Spleen (tissue), 7 donors: ENCODE results near the gene SEPTIN1.

Source experiments
- POLR2AphosphoS5 ChIP-seq, 3 donors: sonication (generic); formaldehyde crosslinking; IDR thresholded peaks; one replicate each; pipeline ENCODE4 v1.5.1; 2017; ENCODE audit warnings: antibody characterized with exemption in 3 of 3
- TF ChIP-seq, protein P1 (sequence below), 11 experiments: fragments of 200-600 bp in 7 of 11; fragments of 450-650 bp in 4 of 11; sonication (generic) in 4 of 11; IDR thresholded peaks in 8 of 11; conservative IDR thresholded peaks in 3 of 11; 1 replicate in 7 of 11; 2 replicates in 4 of 11; pipeline versions ENCODE4 v1.4.0 to v1.8.0; 2016 to 2021; ENCODE audit warnings: antibody characterized with exemption in 11 of 11, inconsistent platforms in 4 of 11, mild to moderate bottlenecking in 1 of 11
- donor health status: DM: no; HTN: no; CAD: no; lungs with moderate emphysema.
- donor health status: DM: no; HTN: no; CAD: no.
- donor health status: DM: no; HTN: no; CAD: no.

DNA sequence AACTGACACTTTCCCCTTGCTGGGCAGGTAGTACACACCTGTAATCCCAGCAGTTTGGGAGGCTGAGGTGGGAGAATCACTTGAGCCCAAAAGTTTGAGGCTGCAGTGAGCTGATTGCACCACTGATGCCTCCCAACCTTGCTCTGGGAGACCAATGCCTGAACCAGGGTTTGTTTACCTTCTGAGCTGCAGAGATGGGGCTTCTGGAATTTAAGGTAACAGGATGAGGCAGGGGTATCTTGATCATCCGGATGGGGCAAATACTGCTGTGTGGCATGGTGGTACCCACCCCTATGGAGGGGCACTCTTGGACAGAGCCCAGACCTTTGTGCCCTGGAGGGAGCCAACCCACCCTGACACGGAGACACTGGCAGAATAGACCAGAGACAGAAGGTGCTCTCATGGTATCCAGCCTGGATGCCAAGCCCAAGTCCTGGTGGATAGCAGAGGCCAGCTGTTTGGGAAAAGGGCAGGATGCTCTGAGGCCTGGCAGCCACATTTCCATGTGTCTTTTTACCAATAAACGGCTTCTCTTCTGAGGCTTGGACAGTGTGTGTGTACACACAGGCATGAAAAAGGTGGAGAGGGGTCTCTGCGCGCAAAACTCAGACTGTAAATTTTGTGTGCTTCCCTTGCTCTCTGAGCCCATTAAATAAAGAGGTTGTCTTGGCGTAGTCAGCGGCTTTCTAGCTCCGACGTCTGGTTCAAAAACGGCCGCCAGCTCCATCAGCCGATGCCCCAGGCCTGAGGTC is 17.2 kb upstream of the SEPTIN1 start:
- no peak for TF ChIP-seq POLR2AphosphoS5 (IDR thresholded peaks at IDR 0.05)
- TF ChIP-seq, protein P1, sequence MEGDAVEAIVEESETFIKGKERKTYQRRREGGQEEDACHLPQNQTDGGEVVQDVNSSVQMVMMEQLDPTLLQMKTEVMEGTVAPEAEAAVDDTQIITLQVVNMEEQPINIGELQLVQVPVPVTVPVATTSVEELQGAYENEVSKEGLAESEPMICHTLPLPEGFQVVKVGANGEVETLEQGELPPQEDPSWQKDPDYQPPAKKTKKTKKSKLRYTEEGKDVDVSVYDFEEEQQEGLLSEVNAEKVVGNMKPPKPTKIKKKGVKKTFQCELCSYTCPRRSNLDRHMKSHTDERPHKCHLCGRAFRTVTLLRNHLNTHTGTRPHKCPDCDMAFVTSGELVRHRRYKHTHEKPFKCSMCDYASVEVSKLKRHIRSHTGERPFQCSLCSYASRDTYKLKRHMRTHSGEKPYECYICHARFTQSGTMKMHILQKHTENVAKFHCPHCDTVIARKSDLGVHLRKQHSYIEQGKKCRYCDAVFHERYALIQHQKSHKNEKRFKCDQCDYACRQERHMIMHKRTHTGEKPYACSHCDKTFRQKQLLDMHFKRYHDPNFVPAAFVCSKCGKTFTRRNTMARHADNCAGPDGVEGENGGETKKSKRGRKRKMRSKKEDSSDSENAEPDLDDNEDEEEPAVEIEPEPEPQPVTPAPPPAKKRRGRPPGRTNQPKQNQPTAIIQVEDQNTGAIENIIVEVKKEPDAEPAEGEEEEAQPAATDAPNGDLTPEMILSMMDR (IDR thresholded peaks at IDR 0.05 in 8 of 11, conservative IDR thresholded peaks at IDR 0.05 in 3 of 11), result no peak
